Activated CD4-positive, CD25-positive, alpha-beta regulatory T cell treated with anti-CD3 and anti-CD28 coated beads, Interleukin-2, amount 50 U/mL, for 24 hours (primary cell): Measurements from ENCODE around the gene SOAT1.
"Not testable (repeated sequence)": the region's sequence is repeated elsewhere in the genome, so short reads cannot be mapped to it uniquely, and the experiment has no call there.

Source experiments
- ATAC-seq, 2 donors: fragments of 150-1000 bp; cut with Tn5 transposase; one replicate each; pipeline ENCODE4 v1.10.0; 2021; ENCODE audit warnings: mild to moderate bottlenecking in 1 of 2, moderate library complexity in 1 of 2

Gene SOAT1

GRCh38 chr1:179293340-179294327 lies at the start of gene SOAT1:
SOAT1 (plus strand) TSS chr1:179293797; CDS start chr1:179302685, 8,888 bp downstream.
- peak; percentile 97 for ATAC-seq

DNA sequence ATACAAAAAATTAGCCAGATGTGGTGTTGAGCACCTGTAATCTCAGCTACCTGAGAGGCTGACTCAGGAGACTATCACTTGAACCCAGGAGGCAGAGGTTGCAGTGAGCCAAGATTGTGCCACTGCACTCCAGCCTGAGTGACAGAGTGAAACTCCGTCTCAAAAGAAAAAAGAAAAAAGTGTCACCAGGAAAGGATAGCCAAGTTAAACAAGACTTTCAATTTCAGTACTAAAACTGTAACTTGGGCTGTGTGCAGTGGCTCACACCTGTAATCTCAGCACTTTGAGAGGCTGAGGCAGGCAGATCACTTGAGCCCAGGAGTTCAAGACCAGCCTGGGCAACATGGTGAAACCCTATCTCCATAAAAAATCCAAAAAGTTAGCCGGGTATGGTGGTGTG lies 48.2 kb upstream of the SOAT1 start:
- not testable (repeated sequence) for ATAC-seq

DNA sequence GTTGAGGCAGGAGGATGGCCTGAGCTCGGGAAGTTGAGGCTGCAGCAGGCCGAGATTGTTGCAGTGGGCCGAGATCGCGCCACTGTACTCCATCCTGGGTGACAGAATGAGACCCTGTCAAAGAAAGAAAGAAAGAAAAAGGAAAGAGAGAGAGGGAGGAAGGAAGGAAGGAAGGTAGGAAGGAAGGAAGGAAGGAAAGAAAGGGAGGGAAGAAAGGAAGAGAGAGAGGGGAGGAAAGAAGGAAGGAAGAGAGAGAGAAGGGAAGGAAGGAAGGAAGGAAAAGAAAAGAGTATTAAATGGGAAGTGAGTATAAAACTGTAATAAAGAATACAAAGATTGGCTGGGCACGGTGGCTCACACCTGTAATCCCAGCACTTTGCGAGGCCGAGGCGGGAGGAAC lies 45.7 kb upstream of the SOAT1 start:
- no peak for ATAC-seq

GRCh38 chr1:179251675-179252074 lies 41.9 kb upstream of the SOAT1 start:
- no peak for ATAC-seq

DNA sequence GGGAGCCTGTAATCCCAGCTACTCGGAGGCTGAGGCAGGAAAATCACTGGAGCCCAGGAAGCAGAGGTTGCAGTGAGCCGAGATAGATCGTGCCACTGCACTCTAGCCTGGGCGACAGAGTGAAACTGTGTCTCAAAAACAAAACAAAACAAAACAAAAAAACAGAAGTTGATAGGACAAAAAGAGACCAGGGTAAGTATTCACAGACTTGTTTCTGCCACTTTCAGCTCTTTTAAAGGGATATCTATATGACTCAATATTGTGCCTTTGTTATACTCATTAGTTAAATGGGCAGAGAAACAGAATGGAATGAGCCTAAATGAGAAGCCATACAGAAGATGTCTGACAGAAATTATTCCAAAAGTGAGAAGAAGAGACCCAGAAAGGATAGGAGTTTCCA lies 41.0 kb upstream of the SOAT1 start:
- ATAC-seq, result no peak

DNA sequence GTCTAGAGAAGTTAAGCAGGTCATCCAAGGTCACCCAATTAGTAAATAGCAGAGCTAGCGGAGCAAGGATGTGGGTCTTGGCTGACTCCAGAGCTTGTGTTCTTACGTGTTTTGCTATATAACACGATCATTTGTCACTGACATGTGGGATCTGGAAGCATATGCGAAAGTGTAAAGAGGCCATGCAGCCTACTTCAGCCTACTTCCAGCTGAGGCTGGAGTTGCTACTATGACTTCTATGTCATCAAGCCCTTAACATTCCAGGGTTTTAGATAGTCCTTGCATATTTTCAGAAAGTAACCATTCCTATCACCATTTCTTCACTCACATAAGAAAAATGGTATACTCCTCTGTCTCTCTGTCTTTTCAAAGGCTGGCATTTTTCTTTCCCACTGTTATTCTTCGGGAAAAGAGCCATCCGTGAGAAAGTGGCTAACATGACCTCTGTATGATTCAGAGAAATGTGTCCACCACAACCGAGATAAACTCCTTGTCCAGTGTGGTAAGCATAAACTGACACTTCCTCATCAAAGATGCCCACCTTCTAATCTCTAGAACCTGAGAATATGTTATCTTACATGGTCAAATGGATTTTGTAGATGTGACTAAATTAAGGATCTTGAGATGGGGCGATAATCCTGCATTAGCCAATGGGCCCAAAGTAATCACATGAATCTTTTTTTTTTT lies 40.2 kb upstream of the SOAT1 start:
- no peak for ATAC-seq

- no peak for ATAC-seq
These were observed 31.4 kb upstream of the SOAT1 start for GRCh38 chr1:179262183-179262582.

- no peak for ATAC-seq
These were observed 30.5 kb upstream of the SOAT1 start for GRCh38 chr1:179263121-179263520.

DNA sequence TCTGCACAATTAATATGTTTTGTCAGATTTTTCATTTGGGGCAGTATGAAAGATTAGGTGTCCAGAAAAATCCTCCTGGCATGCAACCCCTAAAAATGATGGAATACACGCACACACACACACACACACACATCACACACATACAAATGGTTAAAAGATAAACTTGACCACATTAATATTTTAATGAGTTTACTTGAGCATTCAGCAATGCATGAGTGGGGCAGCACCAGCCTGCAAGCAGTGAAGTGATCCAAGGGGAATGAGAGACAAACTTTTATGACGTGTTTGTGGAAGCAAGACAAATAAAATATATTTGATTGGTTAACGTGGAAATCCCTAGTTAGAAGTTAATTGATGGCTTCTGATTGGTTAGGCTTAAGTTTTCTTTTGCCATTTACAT lies 29.1 kb upstream of the SOAT1 start:
- no peak for ATAC-seq

DNA sequence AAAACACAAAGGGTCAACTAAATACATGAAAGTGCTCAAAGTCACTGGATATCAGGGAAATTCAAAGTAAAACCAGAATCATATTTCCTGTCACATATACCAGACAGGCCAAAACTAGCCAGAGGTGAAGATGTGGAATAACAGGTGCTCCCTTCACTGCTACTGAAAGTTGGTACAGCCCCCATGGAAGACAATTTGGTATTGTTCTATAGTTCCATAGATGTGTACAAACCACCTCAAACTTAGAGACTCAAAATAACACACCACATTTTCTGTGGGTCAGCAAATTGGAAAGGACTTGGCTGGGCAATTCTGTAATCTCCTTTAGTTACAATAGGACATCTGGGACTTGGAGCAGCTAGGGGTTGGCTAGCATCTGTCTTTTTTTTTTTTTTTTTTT lies 24.5 kb upstream of the SOAT1 start:
- ATAC-seq, result no peak

GRCh38 chr1:179274424-179274823 lies 19.2 kb upstream of the SOAT1 start:
- not testable (repeated sequence) for ATAC-seq

DNA sequence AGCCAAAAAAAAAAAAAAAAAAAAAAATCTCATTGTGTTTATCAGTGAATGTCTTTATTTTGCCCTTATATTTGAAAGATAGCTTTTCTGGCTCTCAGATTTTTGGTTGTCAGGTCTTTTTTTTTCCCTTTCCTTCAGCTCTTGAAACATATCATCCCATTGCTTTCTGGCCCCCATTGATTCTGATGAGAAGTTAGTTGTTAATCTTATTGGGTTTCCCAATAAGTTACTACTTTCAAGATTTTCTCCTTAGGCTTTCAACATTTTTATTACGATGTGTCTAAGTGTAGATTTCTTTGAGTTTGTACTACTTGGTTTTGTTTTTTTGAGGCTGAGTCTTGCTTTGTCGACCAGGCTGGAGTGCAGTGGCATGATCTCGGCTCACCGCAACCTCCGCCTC lies 14.7 kb upstream of the SOAT1 start:
- no peak for ATAC-seq

DNA sequence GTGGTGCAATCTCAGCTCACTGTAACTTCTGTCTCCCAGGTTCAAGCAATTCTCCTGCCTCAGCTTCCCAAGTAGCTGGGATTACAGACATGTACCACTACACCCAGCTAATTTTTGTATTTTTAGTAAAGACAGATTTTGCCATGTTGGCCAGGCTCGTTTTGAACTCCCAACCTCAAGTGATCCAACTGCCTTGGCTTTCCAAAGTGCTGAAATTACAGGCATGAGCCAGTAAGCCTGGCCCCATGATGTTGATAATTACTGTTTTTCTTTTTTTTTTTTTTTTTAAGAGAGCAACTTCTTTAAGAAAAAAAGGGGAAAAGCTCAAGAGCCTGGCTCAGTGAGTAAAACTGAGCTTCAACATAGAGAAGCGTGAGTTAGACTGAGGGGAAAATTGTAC lies 9.6 kb upstream of the SOAT1 start:
- no peak for ATAC-seq

GRCh38 chr1:179287946-179288345 lies 5.7 kb upstream of the SOAT1 start:
- ATAC-seq, result no peak

- no peak for ATAC-seq
These were observed 4.6 kb upstream of the SOAT1 start for GRCh38 chr1:179288977-179289376.

- no peak for ATAC-seq
These were observed 1.7 kb downstream of the SOAT1 start for GRCh38 chr1:179295164-179295755.

DNA sequence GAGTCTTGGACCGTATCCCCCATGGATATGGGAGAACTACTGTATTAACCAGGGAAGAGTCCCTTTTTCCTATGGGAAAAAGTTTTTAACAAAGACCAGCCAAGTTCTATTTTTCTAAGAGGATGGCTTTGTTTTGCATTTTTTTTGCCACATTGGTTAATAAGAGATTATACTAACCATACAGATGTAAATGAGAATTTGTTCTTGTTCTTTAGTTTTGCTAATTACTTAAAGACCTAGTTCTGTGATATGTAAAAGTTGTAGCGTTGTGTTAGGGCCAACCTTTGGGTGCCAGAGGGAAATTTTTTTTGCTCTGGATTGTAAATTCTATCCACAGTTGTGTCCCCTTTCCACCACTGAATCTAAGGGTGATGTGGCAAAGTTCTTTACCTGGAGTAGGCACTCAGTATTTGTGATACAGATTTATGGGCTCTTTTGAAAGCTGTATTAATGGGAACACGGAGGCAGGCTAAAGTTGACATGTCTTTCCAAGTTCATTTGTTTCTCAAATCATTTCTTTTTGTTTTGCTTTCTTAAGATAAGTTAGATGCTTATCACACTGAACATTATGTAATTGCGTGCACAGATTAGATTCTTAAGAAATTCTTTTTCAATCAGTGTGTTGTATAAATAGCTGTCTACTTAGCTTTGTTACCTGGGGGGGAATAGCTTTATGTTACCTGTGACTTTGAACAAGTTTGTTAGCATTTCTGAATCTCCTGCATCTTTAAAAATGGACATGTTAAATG lies 2.9 kb downstream of the SOAT1 start:
- no peak for ATAC-seq

GRCh38 chr1:179297105-179297378 lies 3.4 kb downstream of the SOAT1 start:
- no peak for ATAC-seq

DNA sequence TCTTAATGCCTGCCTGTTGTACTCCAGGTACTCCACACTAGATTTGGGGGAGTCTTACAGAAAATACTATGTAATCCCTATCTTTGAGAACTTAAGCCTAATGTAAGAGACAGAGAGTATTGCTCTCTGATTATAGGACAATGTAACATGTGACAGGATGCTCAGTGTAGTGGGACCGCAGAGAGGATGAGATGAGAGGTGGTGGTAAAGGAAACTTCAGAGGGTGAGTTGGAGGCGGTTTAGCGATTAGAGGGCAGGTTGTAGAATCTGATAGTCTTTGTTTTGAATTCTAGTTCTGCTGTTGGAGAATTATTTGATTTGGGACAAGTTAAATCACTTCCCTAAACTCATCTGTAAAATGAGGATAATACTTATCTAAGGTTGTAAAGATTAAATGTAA lies 5.4 kb downstream of the SOAT1 start:
- peak; percentile 81 to 91 for ATAC-seq

GRCh38 chr1:179300112-179300511 lies 6.5 kb downstream of the SOAT1 start:
- no peak for ATAC-seq

GRCh38 chr1:179302070-179302469 lies 8.5 kb downstream of the SOAT1 start:
- no peak for ATAC-seq

- no peak for ATAC-seq
These were observed 9.7 kb downstream of the SOAT1 start for GRCh38 chr1:179303200-179303785.

- ATAC-seq, result no peak
These were observed 11.9 kb downstream of the SOAT1 start for GRCh38 chr1:179305450-179305849.
